Hair follicle dermal papilla cell (primary cell): ENCODE data around the gene RPS6KA3. TPM values are rescaled to one million over a fixed set of nuclear protein-coding genes. Genes with fewer than 3 reads are reported as not detected.
A peak's percentile ranks its signal among the peaks of the same experiment; 100 is the strongest.

Experiments used
- small RNA-seq: library from RNA; depleted of rRNA; stranded (forward); fragments of <200 nt; gene quantifications from one replicate; pipeline ENCODE3, GENCODE V24; 2012
- total RNA-seq: library from RNA; depleted of rRNA; stranded (reverse); fragments of >200 nt; gene quantifications from 2 replicates; pipeline ENCODE4 v1.2.3, GENCODE V29; 2012

Gene RPS6KA3
- total RNA-seq, result 34.5 and 48.5 TPM in 2 replicates

GRCh38 chrX:20266810-20267606 lies at the start of gene RPS6KA3:
RPS6KA3 (minus strand) TSS chrX:20266909; CDS start chrX:20266632, 277 bp downstream.

GRCh38 chrX:20141281-20142220 lies 125.2 kb downstream of the RPS6KA3 start, which contains the start of gene EIF1AX:
EIF1AX (minus strand) TSS chrX:20141838; CDS start chrX:20141640, 198 bp downstream.

GRCh38 chrX:20116577-20117240 lies 150.0 kb downstream of the RPS6KA3 start, which contains the start of gene MAP7D2:
MAP7D2 (minus strand) TSS chrX:20116907; CDS start chrX:20116879, 28 bp downstream.

Small RNA genes within 50 kb of the gene (small RNA-seq; reads per million reads assigned to genes)
- gene RF00493 (8.4 reads per million, percentile 88 among the genes with 10 or more reads in this experiment), gene RF00494 (not detected)

Other genes with a start within 250 kb of the RPS6KA3 start
- 0.16 and 0.49 TPM in 2 replicates for gene MAP7D2, start 150.0 kb downstream of the RPS6KA3 start, total RNA-seq
- gene EIF1AX, start 125.1 kb downstream of the RPS6KA3 start, total RNA-seq, result 34.1 and 36.3 TPM in 2 replicates